Measurements from ENCODE around the gene ABCG1. TPM values are rescaled to one million over a fixed set of nuclear protein-coding genes. Genes with fewer than 3 reads are reported as not detected.

The ABCG1 gene
- total RNA-seq, 2 experiments from 2014 or later, result 16.7 to 17.3 TPM

DNA sequence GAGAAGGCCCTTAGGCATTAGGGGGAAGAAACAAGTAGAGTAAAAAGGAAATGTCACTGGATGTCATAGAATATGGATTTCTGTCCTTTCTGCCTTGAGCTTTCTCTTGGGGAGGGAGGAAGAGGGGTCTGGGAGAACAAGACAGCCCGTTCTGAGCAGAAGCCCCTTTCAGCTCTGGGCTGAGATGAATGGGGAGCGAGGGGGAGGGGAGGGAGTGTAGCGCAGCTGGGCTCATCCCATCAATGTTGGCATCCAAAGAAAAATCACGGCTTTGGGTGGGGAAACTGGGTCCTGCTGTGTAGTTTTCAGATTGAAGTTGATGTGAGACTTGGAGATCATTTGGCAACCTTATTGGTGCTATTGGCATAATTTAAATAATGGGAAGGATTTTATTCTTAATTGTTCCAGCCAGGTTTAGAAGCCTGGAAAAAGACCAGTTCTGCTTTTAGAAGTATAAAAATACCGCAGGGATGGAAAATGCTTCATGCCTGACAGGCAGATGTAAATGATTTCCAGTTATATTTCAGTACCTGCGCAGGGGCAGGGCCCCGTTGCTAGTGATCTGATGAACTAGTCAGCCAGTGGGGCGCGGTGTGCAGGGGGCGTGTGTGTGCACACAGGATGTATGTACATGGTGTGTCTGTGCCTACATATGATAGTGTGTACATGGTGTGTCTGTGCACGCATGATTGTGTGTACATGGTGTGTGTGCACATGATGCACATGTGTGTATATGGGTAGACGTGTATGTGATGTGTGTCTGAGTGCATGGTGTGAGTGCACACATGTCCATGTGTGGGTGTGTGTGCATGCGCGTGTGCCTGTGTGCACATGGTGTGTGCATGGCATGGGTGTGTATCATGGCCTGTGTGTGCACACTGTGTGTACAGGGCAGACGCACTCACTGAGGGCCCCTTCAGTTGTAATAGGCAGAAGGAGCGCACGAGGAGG lies 36.0 kb downstream of the ABCG1 start:
- TF ChIP-seq EZH2phosphoT487 (IDR thresholded peaks at IDR 0.05; ENCODE audit: borderline replicate concordance, low read depth, low read length), result no peak
- TF ChIP-seq, protein P1, sequence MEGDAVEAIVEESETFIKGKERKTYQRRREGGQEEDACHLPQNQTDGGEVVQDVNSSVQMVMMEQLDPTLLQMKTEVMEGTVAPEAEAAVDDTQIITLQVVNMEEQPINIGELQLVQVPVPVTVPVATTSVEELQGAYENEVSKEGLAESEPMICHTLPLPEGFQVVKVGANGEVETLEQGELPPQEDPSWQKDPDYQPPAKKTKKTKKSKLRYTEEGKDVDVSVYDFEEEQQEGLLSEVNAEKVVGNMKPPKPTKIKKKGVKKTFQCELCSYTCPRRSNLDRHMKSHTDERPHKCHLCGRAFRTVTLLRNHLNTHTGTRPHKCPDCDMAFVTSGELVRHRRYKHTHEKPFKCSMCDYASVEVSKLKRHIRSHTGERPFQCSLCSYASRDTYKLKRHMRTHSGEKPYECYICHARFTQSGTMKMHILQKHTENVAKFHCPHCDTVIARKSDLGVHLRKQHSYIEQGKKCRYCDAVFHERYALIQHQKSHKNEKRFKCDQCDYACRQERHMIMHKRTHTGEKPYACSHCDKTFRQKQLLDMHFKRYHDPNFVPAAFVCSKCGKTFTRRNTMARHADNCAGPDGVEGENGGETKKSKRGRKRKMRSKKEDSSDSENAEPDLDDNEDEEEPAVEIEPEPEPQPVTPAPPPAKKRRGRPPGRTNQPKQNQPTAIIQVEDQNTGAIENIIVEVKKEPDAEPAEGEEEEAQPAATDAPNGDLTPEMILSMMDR (conservative IDR thresholded peaks at IDR 0.05; ENCODE audit: low read length), result no peak
- Histone ChIP-seq H4K20me1 (ENCODE audit: insufficient read depth, low read length) (no peaks in the 10 kb centered on the region), H3K36me3 (ENCODE audit: insufficient read depth, low read length) (no peaks in the 10 kb centered on the region), H2AFZ (ENCODE audit: low read length) (no peak overlapping the region), H3K4me3 (ENCODE audit: low read depth, low read length, poor library complexity, severe bottlenecking) (peak overlapping the region; percentile 3), H3K9me3 (ENCODE audit: low read length) (no peaks in the 10 kb centered on the region), H3K4me2 (ENCODE audit: low read length) (peak overlapping the region; percentile 45), H3K79me2 (ENCODE audit: insufficient read depth, low read depth, low read length) (peaks cover 29% of the 10 kb centered on the region; the same call in 1 of the 2 replicates), H3K9me2 (ENCODE audit: insufficient read depth, low read length) (no peaks in the 10 kb centered on the region), H3K4me1 (ENCODE audit: insufficient read depth, low read length, poor library complexity, severe bottlenecking) (peaks cover 72% of the 10 kb centered on the region), H3K27ac (ENCODE audit: low read depth, low read length, poor library complexity, severe bottlenecking) (peak overlapping the region; percentile 19)
- no TSS peak for BruUV-seq (replicated peaks)
- POLR2A ChIA-PET, result interaction anchor here (1.3 to 2.4 kb wide), 3 partner anchors 16 to 22 kb away, joined by 3 to 5 read pairs (median 5); no protein-coding TSS in a partner anchor
- intact Hi-C loops (cut with micrococcal nuclease; ENCODE audit: unreplicated experiment), result no loop called here
- peak; percentile 60 for DNase-seq (ENCODE audit: low spot score)
- CTCF ChIA-PET (ENCODE audit: unreplicated experiment), result interaction anchor here (0.9 kb wide), 1 partner anchor 91 kb away, joined by 3 read pairs; no protein-coding TSS in a partner anchor

DNA sequence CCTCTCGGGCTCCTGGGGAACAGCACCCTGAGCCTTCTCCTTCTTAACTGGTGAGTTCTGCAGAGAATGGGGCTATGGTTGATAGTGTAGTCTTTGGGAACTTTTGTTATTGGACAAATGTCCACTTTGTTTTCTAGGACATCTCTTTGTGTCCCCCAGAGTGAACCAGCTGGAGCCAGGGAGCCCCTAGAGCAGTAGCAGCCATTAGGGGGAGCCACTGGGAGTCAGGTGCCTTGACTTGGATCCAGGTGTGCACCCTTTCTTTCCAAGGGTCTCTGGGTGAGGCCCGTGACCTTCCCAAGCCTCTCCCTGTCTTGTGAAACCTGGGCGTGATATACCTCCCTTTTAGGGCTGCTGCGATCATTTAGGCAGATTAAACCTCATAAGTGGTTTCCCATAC lies 36.9 kb downstream of the ABCG1 start:
- peak overlapping the region; percentile 18 for H3K27ac ChIP-seq (ENCODE audit: low read depth, low read length, poor library complexity, severe bottlenecking)
- no peaks in the 10 kb centered on the region for H3K36me3 ChIP-seq (ENCODE audit: insufficient read depth, low read length)
- DNase-seq (ENCODE audit: low spot score), result no peak
- H3K4me3 ChIP-seq (ENCODE audit: low read depth, low read length, poor library complexity, severe bottlenecking), result no peak overlapping the region
- H3K4me1 ChIP-seq (ENCODE audit: insufficient read depth, low read length, poor library complexity, severe bottlenecking), result peaks cover 63% of the 10 kb centered on the region
- H3K79me2 ChIP-seq (ENCODE audit: insufficient read depth, low read depth, low read length), result peaks cover 20% of the 10 kb centered on the region; the same call in 1 of the 2 replicates
- no peaks in the 10 kb centered on the region for H4K20me1 ChIP-seq (ENCODE audit: insufficient read depth, low read length)
- BruUV-seq (replicated peaks), result no TSS peak
- ChIA-PET POLR2A (no interaction called here), CTCF (ENCODE audit: unreplicated experiment) (interaction anchor here (0.9 kb wide), 1 partner anchor 92 kb away, joined by 3 read pairs; no protein-coding TSS in a partner anchor)
- intact Hi-C loops (cut with micrococcal nuclease; ENCODE audit: unreplicated experiment), result no loop called here
- TF ChIP-seq, protein P1 (conservative IDR thresholded peaks at IDR 0.05; ENCODE audit: low read length), result peak; percentile 65
- no peak for TF ChIP-seq EZH2phosphoT487 (IDR thresholded peaks at IDR 0.05; ENCODE audit: borderline replicate concordance, low read depth, low read length)
- H3K4me2 ChIP-seq (ENCODE audit: low read length), result peak overlapping the region; percentile 45
- H3K9me2 ChIP-seq (ENCODE audit: insufficient read depth, low read length), result no peaks in the 10 kb centered on the region
- H2AFZ ChIP-seq (ENCODE audit: low read length), result no peak overlapping the region
- no peaks in the 10 kb centered on the region for H3K9me3 ChIP-seq (ENCODE audit: low read length)
